ENCODE measurements around the gene RXRA. TPM values are rescaled to one million over a fixed set of nuclear protein-coding genes. Genes with fewer than 3 reads are reported as not detected.
A peak's percentile ranks its signal among the peaks of the same experiment; 100 is the strongest.

Gene RXRA
- total RNA-seq, 3 donors from 2014 or later: 31.0 to 63.0 (median 31.5) TPM

DNA sequence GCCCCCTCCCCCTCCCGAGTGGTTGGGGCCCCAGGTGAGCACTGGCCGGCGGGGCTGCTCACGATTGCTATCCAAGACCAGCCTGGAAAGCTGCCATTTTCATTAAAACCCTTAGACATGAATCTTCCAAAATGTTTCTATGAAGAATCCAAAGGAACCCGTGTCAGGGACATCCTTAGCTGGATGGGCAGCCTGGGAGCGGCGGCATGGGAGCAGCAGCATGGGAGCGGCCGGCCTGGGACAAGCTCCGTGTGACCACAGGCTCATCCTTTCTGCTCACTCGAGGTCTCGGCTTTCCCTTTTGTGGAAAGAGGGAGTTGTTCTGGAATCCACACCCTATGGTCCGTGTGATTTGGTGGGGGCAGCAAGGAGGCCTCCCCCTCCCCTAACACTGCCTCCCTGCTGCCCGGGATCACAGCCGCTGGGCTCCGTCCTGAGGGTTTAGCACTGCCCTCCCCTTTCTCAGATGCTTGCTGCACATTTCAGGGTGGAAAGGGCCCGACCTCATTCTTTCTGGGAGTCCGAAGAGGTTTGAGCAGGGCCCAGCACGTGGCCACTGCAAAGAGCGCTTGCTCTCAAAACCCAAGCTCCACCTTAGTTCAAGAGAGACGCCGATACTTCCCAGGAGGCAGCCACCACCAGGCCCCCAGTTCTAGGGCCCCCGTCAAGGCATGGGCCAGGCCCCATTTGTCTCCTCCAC, 127.7 kb downstream of the RXRA start:
- Histone ChIP-seq H3K27ac (no peak overlapping the region), H3K27me3 (no peaks in the 10 kb centered on the region), H3K9me3 (peaks cover 3% of the 10 kb centered on the region in 2 donors), H3K4me1 (peaks cover 7 to 15% of the 10 kb centered on the region in 2 donors), H3K36me3 (no peaks in the 10 kb centered on the region), H3K4me3 (no peak overlapping the region)
- TF ChIP-seq POLR2A (IDR thresholded peaks at IDR 0.05): no peak
- TF ChIP-seq, protein P1, sequence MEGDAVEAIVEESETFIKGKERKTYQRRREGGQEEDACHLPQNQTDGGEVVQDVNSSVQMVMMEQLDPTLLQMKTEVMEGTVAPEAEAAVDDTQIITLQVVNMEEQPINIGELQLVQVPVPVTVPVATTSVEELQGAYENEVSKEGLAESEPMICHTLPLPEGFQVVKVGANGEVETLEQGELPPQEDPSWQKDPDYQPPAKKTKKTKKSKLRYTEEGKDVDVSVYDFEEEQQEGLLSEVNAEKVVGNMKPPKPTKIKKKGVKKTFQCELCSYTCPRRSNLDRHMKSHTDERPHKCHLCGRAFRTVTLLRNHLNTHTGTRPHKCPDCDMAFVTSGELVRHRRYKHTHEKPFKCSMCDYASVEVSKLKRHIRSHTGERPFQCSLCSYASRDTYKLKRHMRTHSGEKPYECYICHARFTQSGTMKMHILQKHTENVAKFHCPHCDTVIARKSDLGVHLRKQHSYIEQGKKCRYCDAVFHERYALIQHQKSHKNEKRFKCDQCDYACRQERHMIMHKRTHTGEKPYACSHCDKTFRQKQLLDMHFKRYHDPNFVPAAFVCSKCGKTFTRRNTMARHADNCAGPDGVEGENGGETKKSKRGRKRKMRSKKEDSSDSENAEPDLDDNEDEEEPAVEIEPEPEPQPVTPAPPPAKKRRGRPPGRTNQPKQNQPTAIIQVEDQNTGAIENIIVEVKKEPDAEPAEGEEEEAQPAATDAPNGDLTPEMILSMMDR (IDR thresholded peaks at IDR 0.05): no peak
- no peak for TF ChIP-seq POLR2AphosphoS5 (IDR thresholded peaks at IDR 0.05)
- intact Hi-C loops (cut with DNase I; ENCODE audit: low total_unique reads): loop anchor here (10.0 kb wide), 1 partner anchor 281 kb away; no protein-coding TSS in a partner anchor
- no peak for DNase-seq (ENCODE audit: low spot score in 2 of 2)

DNA sequence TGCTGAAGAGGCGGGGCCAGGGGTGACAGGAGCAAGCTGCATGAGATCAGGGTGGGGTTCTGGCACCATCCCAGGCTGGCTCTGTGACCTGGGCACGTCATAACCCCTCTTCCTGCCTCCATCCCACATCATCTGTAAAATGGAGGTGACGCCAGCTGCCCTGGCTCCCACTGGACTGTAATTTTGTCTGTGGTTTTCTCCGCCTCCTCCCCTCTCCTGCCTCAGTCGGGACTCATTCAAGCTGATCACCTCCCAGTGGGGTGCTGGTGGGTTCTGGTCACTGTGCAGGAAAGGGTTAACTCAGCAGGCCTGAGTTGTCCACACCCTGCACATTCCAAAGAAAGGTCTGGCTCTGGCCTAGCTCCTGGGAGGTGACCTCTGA, 128.2 kb downstream of the RXRA start:
- Histone ChIP-seq H3K4me1 (peaks cover 7 to 15% of the 10 kb centered on the region in 2 donors), H3K9me3 (no peaks in the 10 kb centered on the region), H3K27ac (peak overlapping the region in 1 of 2 donors; percentile 97), H3K4me3 (no peak overlapping the region), H3K27me3 (no peaks in the 10 kb centered on the region), H3K36me3 (no peaks in the 10 kb centered on the region)
- intact Hi-C loops (cut with DNase I; ENCODE audit: low total_unique reads): loop anchor here (10.0 kb wide), 1 partner anchor 280 kb away; no protein-coding TSS in a partner anchor
- DNase-seq (ENCODE audit: low spot score in 2 of 2): no peak
- no peak for TF ChIP-seq POLR2A (IDR thresholded peaks at IDR 0.05)
- TF ChIP-seq POLR2AphosphoS5 (IDR thresholded peaks at IDR 0.05): no peak
- TF ChIP-seq, protein P1 (IDR thresholded peaks at IDR 0.05): no peak

DNA sequence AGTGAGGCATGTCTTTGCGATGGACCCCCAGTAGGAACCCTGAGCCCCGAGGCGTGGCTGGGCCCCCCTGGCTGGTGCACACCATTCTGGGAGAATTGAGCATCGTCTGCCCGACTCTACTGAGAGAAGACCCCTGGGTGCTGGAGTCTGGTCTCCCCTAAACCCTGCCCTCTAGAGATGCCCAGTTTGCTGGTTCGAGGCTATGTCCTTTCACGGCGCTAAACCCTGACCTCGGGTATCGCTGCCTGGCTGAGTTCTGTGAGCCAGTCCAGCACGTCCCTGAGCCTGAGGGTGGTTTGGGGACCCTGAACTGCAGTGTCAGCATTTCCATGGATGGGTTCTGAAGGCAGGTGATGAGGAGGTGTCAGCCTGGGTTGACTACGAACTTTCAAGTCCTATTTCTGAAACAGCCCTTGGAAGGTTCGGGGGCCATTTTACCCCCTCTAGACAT, 128.8 kb downstream of the RXRA start:
- Histone ChIP-seq H3K36me3 (no peaks in the 10 kb centered on the region), H3K9me3 (no peaks in the 10 kb centered on the region), H3K27ac (peak overlapping the region; percentile 89 to 97), H3K4me1 (peaks cover 7 to 15% of the 10 kb centered on the region in 2 donors), H3K27me3 (no peaks in the 10 kb centered on the region), H3K4me3 (no peak overlapping the region)
- no peak for DNase-seq (ENCODE audit: low spot score in 2 of 2)
- no peak for TF ChIP-seq POLR2AphosphoS5 (IDR thresholded peaks at IDR 0.05)
- no peak for TF ChIP-seq POLR2A (IDR thresholded peaks at IDR 0.05)
- TF ChIP-seq, protein P1 (IDR thresholded peaks at IDR 0.05): no peak
- intact Hi-C loops (cut with DNase I; ENCODE audit: low total_unique reads): loop anchor here (10.0 kb wide), 1 partner anchor 280 kb away; no protein-coding TSS in a partner anchor

DNA sequence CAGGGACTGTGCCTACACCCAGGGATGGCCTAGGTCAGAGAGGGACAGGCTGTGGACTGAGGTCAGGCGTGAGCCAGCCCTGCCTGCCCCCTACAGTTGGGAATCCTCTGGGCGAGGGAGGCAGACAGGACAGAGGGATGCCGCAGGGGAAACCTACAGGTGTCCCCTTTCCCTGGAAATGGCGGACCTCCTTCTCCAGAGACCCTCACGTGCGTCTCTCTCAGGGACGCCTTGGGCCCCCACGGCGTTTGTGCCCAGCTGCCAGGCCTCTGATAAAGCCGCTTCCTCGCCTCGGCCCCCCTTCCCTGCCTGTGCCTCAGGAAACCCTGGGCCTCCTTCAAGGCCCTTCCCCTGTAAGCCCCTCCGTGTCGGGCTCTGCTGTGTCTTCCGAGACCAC, 129.3 kb downstream of the RXRA start:
- Histone ChIP-seq H3K27ac (peak overlapping the region; percentile 89 to 97), H3K9me3 (no peaks in the 10 kb centered on the region), H3K4me3 (peak overlapping the region; percentile 33 to 74 (median 46)), H3K36me3 (no peaks in the 10 kb centered on the region), H3K4me1 (peaks cover 7 to 15% of the 10 kb centered on the region in 2 donors), H3K27me3 (no peaks in the 10 kb centered on the region)
- intact Hi-C loops (cut with DNase I; ENCODE audit: low total_unique reads): loop anchor here (10.0 kb wide), 1 partner anchor 279 kb away; no protein-coding TSS in a partner anchor
- TF ChIP-seq POLR2A (IDR thresholded peaks at IDR 0.05) (no peak), POLR2AphosphoS5 (IDR thresholded peaks at IDR 0.05) (no peak)
- TF ChIP-seq, protein P1 (IDR thresholded peaks at IDR 0.05): no peak
- no peak for DNase-seq (ENCODE audit: low spot score in 2 of 2)
